DOHH2 (cell line): ENCODE results near the gene GRM5.

ENCODE experiments used
- H3F3A ChIP-seq: fragments of 200-600 bp; sonication (generic), shearing (Covaris generic); 2 replicates; pipeline ENCODE4 v1.6.0; 2016; ENCODE audit warnings: antibody characterized with exemption, mild to moderate bottlenecking; ENCODE audit not compliant: control insufficient read depth, insufficient read depth
- H3K27ac ChIP-seq: fragments of 200-600 bp; sonication (generic); 2 replicates; pipeline ENCODE4 v1.5.1; 2014; ENCODE audit warnings: low read depth, mild to moderate bottlenecking, low read length, moderate library complexity
- H3K27me3 ChIP-seq: fragments of 200-600 bp; sonication (generic); 2 replicates; pipeline ENCODE4 v1.6.1; 2014; ENCODE audit warnings: mild to moderate bottlenecking, low read length, mixed read lengths; ENCODE audit not compliant: control insufficient read depth
- H3K36me3 ChIP-seq: fragments of 200-600 bp; sonication (generic); 2 replicates; pipeline ENCODE4 v1.6.1; 2014; ENCODE audit warnings: mild to moderate bottlenecking, low read length, moderate library complexity, mixed read lengths; ENCODE audit not compliant: control insufficient read depth
- H3K4me1 ChIP-seq: fragments of 200-600 bp; sonication (generic); 2 replicates; pipeline ENCODE4 v1.6.1; 2014; ENCODE audit warnings: mild to moderate bottlenecking, low read length, mixed read lengths; ENCODE audit not compliant: control insufficient read depth
- H3K4me2 ChIP-seq: fragments of 200-600 bp; sonication (generic); 2 replicates; pipeline ENCODE4 v1.6.0; 2014; ENCODE audit warnings: mild to moderate bottlenecking, low read length, moderate library complexity
- H3K4me3 ChIP-seq: fragments of 200-600 bp; sonication (generic); 2 replicates; pipeline ENCODE4 v1.5.1; 2014; ENCODE audit warnings: mild to moderate bottlenecking, low read length, mixed read lengths
- H3K79me2 ChIP-seq: fragments of 200-600 bp; sonication (generic); 2 replicates; pipeline ENCODE4 v1.6.1; 2014; ENCODE audit warnings: mild to moderate bottlenecking, low read length, mixed read lengths; ENCODE audit not compliant: control insufficient read depth
- H3K9me2 ChIP-seq: fragments of 200-600 bp; sonication (generic); replicated peaks from 2 replicates; pipeline ENCODE4 v1.6.1; 2014; ENCODE audit warnings: mild to moderate bottlenecking, low read length, mixed read lengths; ENCODE audit not compliant: control insufficient read depth
- H3K9me3 ChIP-seq: fragments of 200-600 bp; sonication (generic); 2 replicates; pipeline ENCODE4 v1.6.1; 2014; ENCODE audit warnings: antibody characterized with exemption, low read length, mixed read lengths; ENCODE audit not compliant: control insufficient read depth, insufficient read depth
- H4K20me1 ChIP-seq: fragments of 200-600 bp; sonication (generic); 2 replicates; pipeline ENCODE4 v1.6.0; 2014; ENCODE audit warnings: low read depth, mild to moderate bottlenecking, antibody characterized with exemption, low read length, moderate library complexity; ENCODE audit not compliant: control insufficient read depth, insufficient read depth
- CTCF ChIP-seq: fragments of 200-600 bp; sonication (generic); IDR thresholded peaks from one replicate; pipeline ENCODE4 v1.5.1; 2014; ENCODE audit warnings: antibody characterized with exemption, mild to moderate bottlenecking, low read depth, low read length; ENCODE audit not compliant: poor library complexity, severe bottlenecking
- EZH2phosphoT487 ChIP-seq: fragments of 200-600 bp; sonication (generic); IDR thresholded peaks from 2 replicates; pipeline ENCODE4 v1.6.1; 2017; ENCODE audit warnings: borderline replicate concordance, mild to moderate bottlenecking, antibody characterized with exemption, low read length, moderate library complexity, mixed read lengths

Gene GRM5

GRCh38 chr11:88709567-88709966 lies 356.2 kb downstream of the GRM5 start:
- H3K4me3 ChIP-seq = no peak overlapping the region
- H3K4me1 ChIP-seq = no peaks in the 10 kb centered on the region
- H3K27ac ChIP-seq = no peak overlapping the region
- no peak for TF ChIP-seq CTCF
- TF ChIP-seq EZH2phosphoT487 = no peak
- no peaks in the 10 kb centered on the region for H4K20me1 ChIP-seq
- H3K9me2 ChIP-seq = no peaks in the 10 kb centered on the region
- no peaks in the 10 kb centered on the region for H3K9me3 ChIP-seq
- H3K79me2 ChIP-seq = no peaks in the 10 kb centered on the region
- H3K36me3 ChIP-seq = no peaks in the 10 kb centered on the region
- H3K27me3 ChIP-seq = no peaks in the 10 kb centered on the region
- no peaks in the 10 kb centered on the region for H3F3A ChIP-seq
- H3K4me2 ChIP-seq = no peak overlapping the region

- H3K27me3 ChIP-seq = no peaks in the 10 kb centered on the region
- no peaks in the 10 kb centered on the region for H4K20me1 ChIP-seq
- H3K79me2 ChIP-seq = no peaks in the 10 kb centered on the region
- H3K4me1 ChIP-seq = no peaks in the 10 kb centered on the region
- H3F3A ChIP-seq = no peaks in the 10 kb centered on the region
- no peak overlapping the region for H3K4me3 ChIP-seq
- no peaks in the 10 kb centered on the region for H3K36me3 ChIP-seq
- H3K4me2 ChIP-seq = no peak overlapping the region
- no peak overlapping the region for H3K27ac ChIP-seq
- H3K9me2 ChIP-seq = no peaks in the 10 kb centered on the region
- H3K9me3 ChIP-seq = no peaks in the 10 kb centered on the region
- no peak for TF ChIP-seq CTCF
- TF ChIP-seq EZH2phosphoT487 = no peak
Measured at GRCh38 chr11:88704485-88704884, 361.3 kb downstream of the GRM5 start.

- H3K4me2 ChIP-seq = no peak overlapping the region
- no peaks in the 10 kb centered on the region for H3K9me3 ChIP-seq
- TF ChIP-seq EZH2phosphoT487 (no peak), CTCF (no peak)
- no peak overlapping the region for H3K4me3 ChIP-seq
- H3F3A ChIP-seq = no peaks in the 10 kb centered on the region
- no peaks in the 10 kb centered on the region for H3K9me2 ChIP-seq
- no peaks in the 10 kb centered on the region for H3K79me2 ChIP-seq
- no peaks in the 10 kb centered on the region for H3K36me3 ChIP-seq
- no peak overlapping the region for H3K27ac ChIP-seq
- no peaks in the 10 kb centered on the region for H3K4me1 ChIP-seq
- no peaks in the 10 kb centered on the region for H4K20me1 ChIP-seq
- H3K27me3 ChIP-seq = no peaks in the 10 kb centered on the region
Measured at GRCh38 chr11:88701816-88702215, 364.0 kb downstream of the GRM5 start.

- no peaks in the 10 kb centered on the region for H3K4me1 ChIP-seq
- no peaks in the 10 kb centered on the region for H3K27me3 ChIP-seq
- H3K36me3 ChIP-seq = no peaks in the 10 kb centered on the region
- H4K20me1 ChIP-seq = no peaks in the 10 kb centered on the region
- no peak overlapping the region for H3K4me2 ChIP-seq
- H3K79me2 ChIP-seq = no peaks in the 10 kb centered on the region
- H3K4me3 ChIP-seq = no peak overlapping the region
- H3K9me3 ChIP-seq = no peaks in the 10 kb centered on the region
- H3K9me2 ChIP-seq = no peaks in the 10 kb centered on the region
- no peaks in the 10 kb centered on the region for H3F3A ChIP-seq
- TF ChIP-seq EZH2phosphoT487 (no peak), CTCF (no peak)
- H3K27ac ChIP-seq = no peak overlapping the region
Measured at GRCh38 chr11:88697139-88697538, 368.6 kb downstream of the GRM5 start.
